Hematopoietic multipotent progenitor cell treated with erythropoietin and hydrocortisone succinate and interleukin-3 and kit ligand, for 17 days (in vitro differentiated cells): Measurements from ENCODE around the gene IFI27L2.

Experiments
- DNase-seq: peaks from one replicate; pipeline ENCODE4 v3.0.0-alpha.2; 2015; ENCODE audit warnings: low spot score

Gene IFI27L2

DNA sequence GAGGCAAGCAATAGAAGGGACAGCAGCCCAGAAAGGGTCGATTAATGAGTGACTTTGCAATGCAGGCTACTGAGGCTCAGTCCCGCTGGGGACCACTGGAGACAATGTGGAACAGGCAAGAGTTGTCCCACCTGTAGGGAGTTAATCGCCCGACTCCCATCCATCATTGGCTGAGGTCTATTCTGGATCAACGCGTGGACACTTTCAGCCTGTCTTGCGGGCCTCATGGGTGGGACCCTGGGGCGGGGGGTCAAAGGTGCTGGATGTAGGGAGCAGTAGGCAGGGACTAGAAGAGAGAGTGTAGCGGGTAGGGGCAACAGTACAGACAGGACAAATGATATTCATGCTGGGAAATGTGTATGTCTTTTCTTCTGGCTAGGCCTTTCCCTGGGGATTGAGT lies 6.1 kb downstream of the IFI27L2 start:
- no peak for DNase-seq

DNA sequence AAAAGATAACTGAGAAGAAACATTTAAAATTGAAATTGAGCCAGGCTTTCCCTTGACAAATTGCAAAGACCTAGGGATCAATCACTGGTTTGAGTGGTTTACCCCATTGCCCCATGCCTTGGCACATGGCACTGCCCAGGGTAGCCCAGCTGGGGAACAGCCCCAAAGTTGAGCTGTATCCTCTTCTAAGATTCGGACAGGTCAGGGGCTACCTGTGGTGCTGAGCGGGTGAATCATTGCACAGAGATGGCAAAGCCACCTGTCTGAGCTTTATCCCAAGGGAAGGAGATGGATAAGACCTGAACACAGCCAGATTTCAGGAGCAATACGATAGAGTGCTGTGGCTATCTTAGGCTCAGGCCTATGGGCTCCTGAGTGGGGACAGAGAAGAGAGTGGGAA lies 7.0 kb downstream of the IFI27L2 start:
- no peak for DNase-seq

DNA sequence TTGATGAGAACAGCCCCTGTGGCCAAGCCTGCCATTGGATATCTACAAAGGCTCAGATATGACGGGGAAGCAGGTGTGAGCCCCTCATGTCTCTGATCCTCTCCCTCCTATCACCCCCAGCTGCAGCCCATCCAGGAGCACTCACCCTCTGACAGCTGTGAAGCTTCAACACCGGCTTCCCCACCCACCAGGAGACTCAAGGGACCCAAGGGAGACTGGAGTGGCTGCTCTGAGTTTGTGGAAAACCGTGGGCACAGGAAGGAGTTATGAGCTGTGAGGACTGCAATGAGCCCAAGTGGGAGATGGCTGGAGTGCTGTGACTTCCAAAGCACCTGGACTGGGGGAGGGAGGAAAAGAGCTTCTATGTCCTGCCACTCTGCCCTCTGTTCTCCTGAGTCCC lies 7.9 kb downstream of the IFI27L2 start:
- DNase-seq, result no peak

DNA sequence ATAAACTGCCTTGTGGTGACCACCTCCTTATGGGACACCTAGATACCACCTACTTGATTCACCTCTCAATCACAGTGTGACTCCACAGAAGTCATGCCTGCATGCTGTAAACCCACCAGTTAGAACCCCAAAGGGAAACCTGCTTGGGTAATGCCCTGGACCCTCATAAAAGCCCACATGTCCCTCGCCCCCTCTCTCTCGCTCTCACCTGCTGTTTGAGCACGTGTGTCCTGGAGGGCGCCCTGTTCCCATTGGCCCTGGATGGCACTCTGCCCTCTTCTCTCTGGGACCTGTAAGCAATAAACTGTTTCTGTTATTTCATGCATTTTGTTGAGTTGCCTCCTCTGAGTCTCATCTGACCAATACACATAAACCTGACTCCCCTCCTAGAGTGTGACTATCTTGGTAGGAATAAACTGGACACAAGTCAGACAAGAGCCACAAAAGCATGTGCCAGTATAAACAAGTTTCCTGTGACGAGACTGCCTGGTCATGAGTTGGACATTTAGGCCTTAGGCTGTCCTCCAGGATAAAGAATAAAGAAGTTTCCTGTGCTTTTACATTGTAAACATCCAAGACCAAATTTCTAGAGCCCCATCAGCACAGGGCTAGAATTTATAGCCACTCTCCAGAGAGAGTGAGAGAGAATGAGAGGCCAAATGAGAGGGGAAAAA lies 8.6 kb downstream of the IFI27L2 start:
- DNase-seq, result no peak

DNA sequence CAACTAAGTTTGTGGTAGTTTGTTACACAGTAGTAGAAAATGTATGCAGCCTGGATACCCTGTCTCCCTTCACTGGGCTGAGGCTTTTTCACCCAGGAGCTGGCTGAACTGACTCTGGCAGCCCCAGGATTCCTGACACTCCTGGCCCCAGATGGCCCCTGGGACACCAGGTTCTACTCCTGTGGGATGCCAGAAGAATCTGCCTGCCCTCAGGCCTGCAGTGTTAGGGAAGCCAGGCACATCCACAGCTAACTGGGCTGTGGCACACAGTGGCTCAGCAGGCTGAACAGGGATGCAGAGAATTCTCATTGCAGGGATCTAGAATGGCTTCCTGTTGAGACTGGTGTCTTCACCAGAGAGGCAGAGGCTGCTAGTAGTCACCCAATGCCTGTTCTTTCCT lies 10.3 kb downstream of the IFI27L2 start:
- no peak for DNase-seq

DNA sequence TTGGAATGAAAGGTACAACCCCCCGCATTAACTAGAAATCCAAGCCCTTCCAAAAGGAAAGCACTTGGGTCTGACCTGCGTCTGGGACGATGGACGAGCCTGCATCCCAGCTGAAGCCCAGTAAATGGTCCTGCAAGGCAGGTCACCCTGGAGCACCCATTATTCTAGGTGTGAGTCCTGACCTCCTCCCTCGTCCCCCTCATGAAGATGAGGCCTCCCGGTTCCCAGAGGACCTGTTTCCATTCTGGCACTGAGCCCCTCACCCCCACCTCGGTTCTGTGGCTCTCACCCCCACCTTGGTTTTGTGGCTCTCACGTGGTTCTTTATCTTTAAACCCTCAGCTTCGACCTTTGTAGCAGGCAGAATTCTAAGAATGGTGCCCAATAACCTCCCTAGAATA lies 11.5 kb downstream of the IFI27L2 start:
- DNase-seq, result no peak

DNA sequence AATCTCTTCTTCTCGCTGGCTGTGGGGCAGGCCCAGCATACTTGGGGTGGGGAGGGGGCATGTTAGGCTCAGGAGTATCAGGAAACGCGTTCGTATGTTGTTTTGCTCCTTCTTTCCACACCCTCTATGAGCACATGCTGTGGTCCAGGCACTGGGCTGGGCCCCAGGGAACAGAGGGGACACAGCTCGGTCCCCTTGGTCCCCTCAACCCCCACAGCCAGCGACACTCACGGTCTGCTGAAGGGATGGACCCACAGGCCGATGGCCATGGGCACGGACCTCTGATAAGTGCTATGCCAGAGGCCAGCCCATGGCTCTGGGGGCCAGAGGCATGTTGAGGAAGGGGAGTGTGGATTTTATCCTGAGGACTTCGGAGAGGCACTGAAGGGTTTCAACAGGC lies 12.7 kb downstream of the IFI27L2 start:
- no peak for DNase-seq

DNA sequence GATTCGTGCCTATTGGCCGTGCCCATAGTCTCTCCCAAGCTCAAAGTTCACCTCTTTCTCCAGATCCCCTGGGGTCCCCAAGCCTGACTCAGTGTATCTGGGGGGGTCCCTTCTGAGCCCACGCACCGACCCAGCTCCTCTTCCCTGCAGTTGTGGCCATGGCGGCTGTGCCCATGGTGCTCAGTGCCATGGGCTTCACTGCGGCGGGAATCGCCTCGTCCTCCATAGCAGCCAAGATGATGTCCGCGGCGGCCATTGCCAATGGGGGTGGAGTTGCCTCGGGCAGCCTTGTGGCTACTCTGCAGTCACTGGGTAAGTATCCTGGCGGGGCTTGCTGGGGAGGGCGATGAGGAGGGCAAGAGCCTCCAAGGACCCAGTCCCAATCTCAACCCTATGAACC lies 13.8 kb downstream of the IFI27L2 start:
- DNase-seq, result no peak

DNA sequence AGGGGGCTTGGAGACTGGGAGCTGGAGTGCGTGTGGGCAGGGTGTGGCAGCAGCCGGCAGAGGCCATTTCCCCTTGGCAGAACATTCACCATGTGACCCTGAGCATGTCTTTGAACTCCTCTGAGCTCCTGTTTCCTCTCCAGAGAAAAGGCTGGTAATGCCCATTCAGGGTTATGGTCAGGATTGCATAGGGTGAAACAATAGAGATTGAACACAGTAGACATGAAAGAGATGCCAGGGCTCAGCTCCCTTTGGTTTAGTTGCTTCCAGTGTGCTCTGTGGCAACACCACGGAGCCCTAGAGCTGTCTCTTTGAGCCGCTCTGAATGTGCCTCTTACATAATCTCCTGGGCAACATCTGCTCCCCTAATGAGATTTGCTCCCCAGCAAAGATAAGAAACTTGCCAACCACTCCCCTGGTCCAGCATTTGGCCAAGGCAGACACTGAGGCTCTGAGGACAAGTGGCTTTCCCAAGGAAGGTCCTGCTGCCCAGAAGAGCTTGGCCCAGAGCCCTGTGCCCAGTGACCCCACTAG lies 14.3 kb downstream of the IFI27L2 start:
- DNase-seq, result no peak

DNA sequence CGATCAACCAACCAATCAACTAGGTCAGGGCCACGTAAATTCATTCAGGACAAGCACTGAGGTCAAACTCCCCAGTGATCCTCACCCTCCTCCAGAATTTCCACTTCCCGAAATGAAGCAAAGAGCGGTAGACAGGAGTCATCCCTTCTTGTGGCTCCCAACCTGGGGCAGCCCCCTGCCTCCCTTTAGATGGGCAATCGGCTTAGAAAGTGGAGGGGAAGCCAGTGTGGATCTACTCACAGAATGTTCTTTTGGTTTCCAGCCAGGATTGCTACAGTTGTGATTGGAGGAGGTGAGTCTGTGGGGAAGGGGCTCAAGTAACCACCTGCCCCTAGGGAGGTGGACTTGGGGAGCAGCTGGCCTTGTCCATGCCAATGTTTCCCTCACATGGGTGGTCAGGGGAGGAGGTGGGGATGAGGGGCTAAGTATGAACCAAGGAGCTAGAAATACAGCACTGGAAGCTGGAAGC lies 14.8 kb downstream of the IFI27L2 start:
- no peak for DNase-seq

DNA sequence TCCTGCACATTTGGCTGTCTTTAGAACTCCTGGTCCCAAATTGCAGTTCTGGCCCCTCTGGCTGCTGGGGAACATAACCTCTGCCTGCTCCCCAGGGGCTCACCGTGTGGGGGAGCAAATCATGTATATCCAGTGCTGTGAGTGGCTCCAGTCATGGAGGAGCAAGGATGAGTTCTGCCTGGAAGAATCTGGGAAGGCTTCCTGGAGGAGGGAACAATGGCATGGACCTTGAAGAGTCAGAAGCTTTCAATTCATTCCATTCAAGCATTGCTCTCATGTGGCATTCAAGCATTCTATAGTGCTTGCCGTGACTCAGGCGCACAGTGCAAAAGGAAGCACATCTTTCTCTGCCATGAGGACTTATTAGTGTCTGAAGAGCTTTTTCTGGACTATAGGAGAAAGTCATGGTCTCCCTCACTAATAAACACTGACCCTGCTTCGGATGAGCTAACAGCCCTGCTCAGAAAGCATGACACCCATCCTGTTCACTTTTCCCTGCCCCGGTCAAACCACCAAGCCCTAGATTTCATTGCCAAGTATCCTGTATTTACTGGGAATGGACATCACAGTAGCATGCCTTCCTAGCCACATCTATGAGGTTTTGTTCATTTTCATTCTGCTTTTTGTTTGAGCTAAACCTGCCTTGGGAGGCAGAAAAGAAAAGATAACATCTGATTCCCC lies 15.4 kb downstream of the IFI27L2 start:
- DNase-seq, result no peak

DNA sequence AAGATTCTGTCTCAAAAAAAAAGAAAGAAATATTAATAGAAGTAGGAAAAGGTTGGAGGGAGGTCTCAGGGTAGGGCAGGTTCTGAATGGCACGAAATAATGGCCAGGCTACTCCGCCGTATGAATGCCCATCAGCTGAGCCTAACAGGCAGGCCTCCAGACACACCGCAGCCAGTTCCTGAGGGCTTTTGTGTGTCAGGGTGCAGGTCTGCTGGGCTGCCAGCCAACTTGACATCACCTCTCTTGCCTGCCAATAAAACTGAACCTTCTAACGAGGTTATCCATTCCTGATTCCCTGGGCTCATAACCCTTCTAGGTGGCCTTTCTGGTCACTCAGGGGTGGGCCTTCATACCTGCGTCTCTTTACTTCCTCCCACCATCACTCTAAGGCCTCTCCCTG lies 15.9 kb downstream of the IFI27L2 start:
- DNase-seq, result no peak

DNA sequence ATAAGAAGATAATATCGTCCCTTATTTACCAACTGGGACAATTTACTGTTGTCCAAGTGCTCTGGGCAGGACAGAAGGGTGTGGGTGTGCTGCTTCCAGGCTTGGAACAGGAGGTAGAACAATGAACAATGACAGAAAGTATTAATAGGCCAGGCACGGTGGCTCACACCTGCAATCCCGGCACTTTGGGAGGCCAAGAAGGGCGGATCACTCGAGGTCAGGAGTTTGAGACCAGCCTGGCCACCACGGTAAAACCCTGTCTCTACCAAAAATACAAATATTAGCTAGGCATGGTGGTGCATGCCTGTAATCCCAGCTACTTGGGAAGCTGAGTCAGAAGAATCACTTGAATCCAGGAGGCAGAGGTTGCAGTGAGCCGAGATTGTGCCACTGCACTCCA lies 16.3 kb downstream of the IFI27L2 start:
- DNase-seq, result no peak

DNA sequence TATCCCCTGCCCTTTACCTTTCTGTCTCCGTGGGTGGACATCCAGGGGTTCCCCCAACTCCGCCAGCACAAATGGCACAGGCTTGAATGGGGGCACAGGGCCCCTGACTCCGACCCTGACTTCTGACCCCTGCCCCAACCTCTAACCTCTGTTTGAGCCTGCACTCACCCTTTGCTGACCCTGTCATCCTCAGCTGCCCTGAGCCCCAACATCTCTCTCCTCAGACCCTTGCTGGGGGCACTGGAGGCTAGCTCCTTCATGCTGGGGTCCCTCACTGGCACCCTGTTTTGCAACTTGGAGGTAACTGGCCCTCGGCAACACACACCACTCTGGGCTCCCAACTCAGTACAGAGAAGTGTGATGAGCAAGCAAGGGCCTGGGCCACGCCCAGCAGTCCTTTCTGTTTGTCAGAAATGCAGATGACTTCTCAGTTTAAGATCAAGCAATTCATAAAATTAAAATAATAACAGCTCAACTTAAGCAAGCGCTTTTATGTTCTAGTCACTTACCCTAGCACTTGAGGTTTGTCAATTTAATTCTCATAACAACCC lies 16.8 kb downstream of the IFI27L2 start:
- DNase-seq, result no peak

DNA sequence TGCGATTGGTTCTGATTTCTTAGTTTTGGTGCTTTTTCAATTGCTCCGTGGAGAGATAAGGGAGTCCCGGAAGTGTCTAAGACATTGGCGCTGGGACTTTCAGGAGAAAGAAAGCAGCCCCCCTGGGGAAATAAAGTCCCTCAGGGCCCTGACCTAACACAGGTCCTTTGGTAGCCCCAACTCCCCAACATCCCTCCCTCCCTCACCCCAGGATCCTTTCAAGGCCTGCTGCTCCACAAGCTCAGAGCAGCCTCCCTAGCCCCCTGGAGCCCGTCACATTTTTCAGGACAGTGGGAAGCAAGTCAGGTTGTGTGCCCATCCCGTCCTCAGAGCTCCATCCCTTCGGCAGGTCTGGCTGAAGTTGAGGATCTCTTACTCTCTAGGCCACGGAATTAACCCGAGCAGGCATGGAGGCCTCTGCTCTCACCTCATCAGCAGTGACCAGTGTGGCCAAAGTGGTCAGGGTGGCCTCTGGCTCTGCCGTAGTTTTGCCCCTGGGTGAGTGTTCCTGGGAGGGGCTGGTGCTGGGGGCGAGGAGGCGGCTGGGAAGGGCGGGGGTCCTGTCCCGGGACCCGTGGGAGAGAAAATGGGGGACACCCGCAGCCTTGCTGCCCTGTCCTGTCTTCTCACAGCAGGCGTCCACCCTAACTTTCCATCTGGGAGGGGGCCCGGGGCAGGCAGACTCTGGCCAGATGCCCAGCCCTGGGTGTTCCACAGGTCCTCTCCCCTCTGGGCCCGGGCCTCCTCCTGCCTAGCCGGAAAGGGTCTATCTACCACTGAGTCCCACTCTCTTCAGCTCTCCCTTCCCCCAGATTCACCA lies 17.9 kb downstream of the IFI27L2 start:
- DNase-seq, result no peak

DNA sequence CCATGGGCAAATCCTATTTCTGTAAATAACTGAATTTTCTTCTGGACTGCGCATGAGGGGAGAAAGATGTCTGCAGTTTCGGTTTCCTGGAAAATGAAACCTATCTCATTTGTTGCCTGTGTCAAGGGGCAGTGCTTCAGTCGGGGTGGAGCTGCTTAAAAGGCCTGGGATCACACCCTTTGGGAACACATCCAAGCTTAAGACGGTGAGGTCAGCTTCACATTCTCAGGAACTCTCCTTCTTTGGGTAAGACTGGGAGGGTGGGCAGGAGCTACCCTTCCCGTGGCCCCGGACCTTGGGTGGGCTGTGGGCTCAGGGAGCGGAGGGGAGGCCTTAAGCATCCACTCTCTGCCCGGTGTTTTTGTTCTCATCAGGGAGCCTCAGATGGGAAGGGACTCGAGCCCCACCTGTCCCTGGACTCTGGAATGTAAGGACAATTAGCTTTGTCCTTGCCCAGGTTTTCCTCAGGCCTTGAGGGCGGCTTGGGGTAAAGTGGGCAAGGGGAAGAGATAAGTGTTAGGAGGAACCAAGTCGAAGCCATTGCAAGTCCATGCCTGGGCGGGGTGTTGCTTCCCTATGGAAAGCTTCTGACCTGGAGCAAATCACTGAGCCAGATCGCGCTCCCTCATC lies 18.7 kb downstream of the IFI27L2 start, which contains the start of gene IFI27:
Gene IFI27, plus strand, starts transcription at position 185 of the 630 bp plus-strand sequence.
- peak; percentile 72 for DNase-seq

DNA sequence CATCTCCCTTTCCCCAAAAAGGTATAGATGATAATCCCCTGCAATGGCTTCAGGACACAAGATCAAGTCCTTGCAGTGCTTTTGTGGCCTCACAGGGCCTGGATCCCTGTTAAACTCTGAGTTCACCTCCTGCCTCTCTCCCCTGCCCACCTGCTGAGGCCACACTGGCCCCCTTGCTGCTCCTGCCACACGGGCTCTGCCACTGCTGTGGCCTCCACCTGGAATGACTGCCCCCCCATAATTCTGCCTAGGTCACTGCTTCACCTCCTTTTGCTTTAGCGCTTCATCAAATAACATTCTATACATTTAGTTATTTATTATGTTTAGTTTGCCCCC lies 19.5 kb downstream of the IFI27L2 start:
- DNase-seq, result no peak

DNA sequence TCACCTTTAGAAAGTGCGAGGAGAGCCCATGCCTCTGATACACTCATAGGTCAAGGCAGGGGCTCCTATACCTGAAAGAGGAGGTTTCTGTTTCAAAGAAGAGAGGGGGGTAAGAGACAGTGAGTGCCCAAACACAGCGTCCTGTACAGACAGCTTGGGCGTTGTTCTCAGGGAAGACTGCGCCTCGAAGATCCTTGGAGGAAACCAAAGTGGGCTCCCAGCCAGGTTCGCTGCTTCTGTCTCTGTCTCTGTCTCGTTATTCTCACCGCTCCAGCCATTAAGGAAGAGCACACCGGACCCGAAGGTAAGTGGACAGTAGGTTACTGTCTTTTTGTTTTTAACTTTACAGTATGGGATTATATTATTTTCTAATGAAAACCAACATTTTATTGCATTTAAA lies 24.7 kb downstream of the IFI27L2 start:
- DNase-seq, result no peak

DNA sequence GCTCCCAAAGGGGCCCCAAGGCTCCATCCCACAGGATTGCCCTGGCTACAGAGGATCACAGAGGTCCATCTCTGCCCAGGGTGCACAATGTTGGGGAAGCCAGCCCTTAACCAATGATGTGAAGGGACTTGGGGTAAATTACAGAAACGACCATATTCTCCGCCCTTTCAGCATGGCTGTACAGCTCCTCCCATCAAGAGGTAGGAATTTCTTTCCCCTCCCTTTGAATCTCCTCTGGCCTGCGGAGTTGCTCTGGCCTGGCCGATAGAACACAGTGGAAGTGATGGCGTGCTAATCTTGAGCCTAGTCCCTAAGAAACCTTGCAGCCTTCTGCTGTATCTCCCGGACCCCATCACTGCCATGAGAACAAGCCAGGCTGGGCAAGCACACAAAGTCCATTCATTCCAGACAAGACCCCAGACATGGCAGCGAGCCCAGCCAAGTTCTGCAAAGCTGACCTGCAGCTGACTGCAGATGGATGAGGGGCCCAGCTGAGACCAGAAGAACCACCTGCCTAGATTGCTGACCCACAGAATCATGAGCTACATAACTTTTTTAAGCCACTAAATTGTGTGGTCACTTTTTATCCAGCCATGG lies 25.8 kb downstream of the IFI27L2 start:
- no peak for DNase-seq

DNA sequence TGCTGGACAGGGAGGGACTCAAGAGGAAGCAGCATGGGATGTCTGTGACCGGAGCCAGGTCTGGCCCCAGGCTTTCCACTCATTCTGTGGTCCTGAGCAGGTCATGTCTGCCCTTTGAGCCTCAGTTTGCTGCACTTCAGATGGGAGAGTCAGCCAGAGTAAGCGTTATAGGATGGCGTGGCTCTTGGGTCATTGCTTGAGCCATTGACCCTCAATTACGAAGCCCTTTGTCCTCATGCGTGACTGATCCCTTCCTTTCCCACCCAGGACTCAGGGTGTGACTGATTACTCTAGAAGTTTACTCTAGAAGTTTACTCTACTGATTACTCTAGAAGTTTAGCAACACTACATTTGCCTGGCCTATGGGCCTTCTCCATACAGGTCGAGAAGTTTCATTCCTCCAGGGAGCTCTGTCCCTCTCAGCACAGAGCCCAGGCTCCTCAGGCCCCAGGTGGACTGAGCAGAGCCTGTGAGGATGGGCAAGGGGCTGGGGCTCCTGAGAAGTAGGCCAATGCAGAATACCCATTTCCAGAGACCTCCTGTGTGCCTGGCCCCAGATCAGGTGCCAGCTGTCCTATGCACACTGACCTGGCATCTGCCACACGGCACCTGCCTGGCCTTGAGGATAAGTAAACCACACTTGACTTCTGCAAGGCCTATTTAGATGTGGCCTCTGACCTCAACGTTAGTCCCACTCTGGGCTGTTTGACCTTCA lies 26.5 kb downstream of the IFI27L2 start:
- DNase-seq, result no peak

DNA sequence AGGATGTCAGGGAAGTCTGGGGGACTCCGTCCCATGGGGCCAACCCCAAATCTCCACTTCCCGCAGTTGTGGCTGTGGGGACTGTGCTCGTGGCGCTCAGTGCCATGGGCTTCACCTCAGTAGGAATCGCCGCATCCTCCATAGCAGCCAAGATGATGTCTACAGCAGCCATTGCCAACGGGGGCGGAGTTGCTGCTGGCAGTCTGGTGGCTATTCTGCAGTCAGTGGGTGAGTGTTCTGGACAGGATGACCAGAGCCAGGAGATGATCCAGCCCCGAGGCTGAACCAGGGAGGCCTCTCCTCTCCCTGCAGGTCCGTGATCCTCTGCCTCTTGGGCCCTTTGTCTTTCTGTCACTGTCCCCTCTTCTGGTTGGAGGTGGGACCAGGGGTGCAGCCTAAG lies 27.7 kb downstream of the IFI27L2 start:
- DNase-seq, result no peak
